Sigmoid colon (tissue), 7 donors: ENCODE data around the gene PLEKHM2. TPM values are rescaled to one million over a fixed set of nuclear protein-coding genes. Genes with fewer than 3 reads are reported as not detected.

Experiments used
- DNase-seq: peaks from one replicate; pipeline ENCODE4 v3.0.0-alpha.2; 2019
- H3K27ac ChIP-seq, 4 donors: fragments of 200-600 bp; sonication (generic); one replicate each; pipeline ENCODE4 v1.5.1; 2016 to 2019; ENCODE audit warnings: mild to moderate bottlenecking in 1 of 4
- H3K27me3 ChIP-seq, 3 donors: fragments of 200-600 bp; sonication (generic); one replicate each; pipeline ENCODE4 v1.5.1; 2019; ENCODE audit warnings: mild to moderate bottlenecking in 1 of 3
- H3K36me3 ChIP-seq, 4 donors: fragments of 200-600 bp; sonication (generic); one replicate each; pipeline ENCODE4 v1.5.1; 2016 to 2019
- H3K4me1 ChIP-seq, 4 donors: fragments of 200-600 bp; sonication (generic); one replicate each; pipeline ENCODE4 v1.5.1; 2017 to 2019
- H3K4me3 ChIP-seq, 4 donors: fragments of 200-600 bp; sonication (generic); one replicate each; pipeline ENCODE4 v1.5.1; 2017 to 2019; ENCODE audit warnings: mild to moderate bottlenecking in 2 of 4, moderate library complexity in 1 of 4
- H3K9me3 ChIP-seq, 4 donors: fragments of 200-600 bp in 3 of 4; sonication (generic) in 3 of 4; one replicate each; pipeline versions ENCODE4 v1.5.1 to v1.6.1; 2013 to 2019
- EP300 ChIP-seq, 4 donors: sonication (generic); formaldehyde crosslinking; IDR thresholded peaks; one replicate each; pipeline ENCODE4 v1.6.1; 2017; ENCODE audit warnings: antibody characterized with exemption in 4 of 4
- POLR2A ChIP-seq, 2 donors: fragments of 450-650 bp; IDR thresholded peaks; one replicate each; pipeline ENCODE4 v1.6.1; 2016; ENCODE audit warnings: antibody characterized with exemption in 2 of 2, mild to moderate bottlenecking in 2 of 2, moderate library complexity in 2 of 2
- POLR2AphosphoS5 ChIP-seq, 4 donors: sonication (generic); formaldehyde crosslinking; IDR thresholded peaks; one replicate each; pipeline ENCODE4 v1.6.1; 2017; ENCODE audit warnings: antibody characterized with exemption in 4 of 4
- WGBS, 2 donors: extraction: QIAGEN DNeasy Blood & Tissue Kit; methylation state at CpG; one replicate each; pipeline ENCODE4 v1.1.7; 2013; 5-methylcytosine and 5-hydroxymethylcytosine counted together
- intact Hi-C: fragments of 100-400 bp; cut with DNase I; formaldehyde crosslinking; loops from one replicate; pipeline ENCODE4 v1.15.1; 2023
- polyA plus RNA-seq, 3 donors: library from polyadenylated mRNA; stranded (reverse); fragments of 200-250 nt; gene quantifications; one replicate each; pipeline ENCODE4 v1.2.3, GENCODE V29; 2013
- total RNA-seq, 4 donors: library from RNA; depleted of rRNA; stranded (reverse); fragments of >200 nt; gene quantifications; one replicate each; pipeline ENCODE4 v1.1.0, GENCODE V29; 2016
- TF ChIP-seq, protein P1 (sequence below), 4 experiments: fragments of 450-650 bp in 3 of 4; fragments of 200-600 bp in 1 of 4; IDR thresholded peaks; one replicate each; pipeline ENCODE4 v1.5.1; 2016 to 2019; ENCODE audit warnings: antibody characterized with exemption in 4 of 4, mild to moderate bottlenecking in 3 of 4, moderate library complexity in 2 of 4
- donor health status: healthy with polysubstance abuse.
- donor health status: Bipolar disorder and iron deficiency.
- donor health status: healthy.

Gene PLEKHM2
- total and polyA plus RNA-seq, 7 donors: 19.8 to 49.6 (median 28.9) TPM

DNA sequence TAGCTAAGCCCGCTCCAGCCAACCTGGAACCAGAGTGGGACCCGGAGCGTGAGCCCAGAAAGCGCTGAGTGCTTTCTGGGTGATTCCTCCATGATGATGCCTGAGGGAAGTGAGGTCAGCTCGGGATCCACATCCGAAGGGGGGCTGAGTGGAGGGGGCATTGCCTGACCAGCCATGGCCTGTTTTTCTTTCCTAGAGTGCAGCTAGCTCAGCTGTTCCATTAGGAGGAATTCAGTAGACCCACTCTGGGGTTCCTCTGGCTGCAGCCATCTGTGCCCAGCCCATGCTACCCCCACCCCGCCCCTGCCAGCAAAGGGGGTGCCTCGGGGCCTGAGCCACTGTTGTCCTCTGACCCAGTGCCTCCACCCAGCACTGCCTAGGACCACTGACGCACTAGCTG lies 42.4 kb downstream of the PLEKHM2 start:
- TF ChIP-seq, protein P1, sequence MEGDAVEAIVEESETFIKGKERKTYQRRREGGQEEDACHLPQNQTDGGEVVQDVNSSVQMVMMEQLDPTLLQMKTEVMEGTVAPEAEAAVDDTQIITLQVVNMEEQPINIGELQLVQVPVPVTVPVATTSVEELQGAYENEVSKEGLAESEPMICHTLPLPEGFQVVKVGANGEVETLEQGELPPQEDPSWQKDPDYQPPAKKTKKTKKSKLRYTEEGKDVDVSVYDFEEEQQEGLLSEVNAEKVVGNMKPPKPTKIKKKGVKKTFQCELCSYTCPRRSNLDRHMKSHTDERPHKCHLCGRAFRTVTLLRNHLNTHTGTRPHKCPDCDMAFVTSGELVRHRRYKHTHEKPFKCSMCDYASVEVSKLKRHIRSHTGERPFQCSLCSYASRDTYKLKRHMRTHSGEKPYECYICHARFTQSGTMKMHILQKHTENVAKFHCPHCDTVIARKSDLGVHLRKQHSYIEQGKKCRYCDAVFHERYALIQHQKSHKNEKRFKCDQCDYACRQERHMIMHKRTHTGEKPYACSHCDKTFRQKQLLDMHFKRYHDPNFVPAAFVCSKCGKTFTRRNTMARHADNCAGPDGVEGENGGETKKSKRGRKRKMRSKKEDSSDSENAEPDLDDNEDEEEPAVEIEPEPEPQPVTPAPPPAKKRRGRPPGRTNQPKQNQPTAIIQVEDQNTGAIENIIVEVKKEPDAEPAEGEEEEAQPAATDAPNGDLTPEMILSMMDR (IDR thresholded peaks at IDR 0.05): no peak
- TF ChIP-seq POLR2A (IDR thresholded peaks at IDR 0.05): no peak
- Histone ChIP-seq H3K4me3 (no peak overlapping the region), H3K36me3 (peaks cover 51 to 93% (median 67%) of the 10 kb centered on the region in 4 donors), H3K27me3 (no peaks in the 10 kb centered on the region), H3K27ac (no peak overlapping the region), H3K4me1 (peaks cover 0 to 11% (median 4%) of the 10 kb centered on the region in 4 donors), H3K9me3 (no peaks in the 10 kb centered on the region)
- intact Hi-C loops: no loop called here
- 93 to 95% methylated on average over 9 of the region's 9 CpGs for WGBS, 2 donors
- DNase-seq: no peak

GRCh38 chr1:15727021-15727420 lies 42.9 kb downstream of the PLEKHM2 start:
- WGBS, 2 donors: 88 to 95% methylated on average over 21 of the region's 21 CpGs
- no peak for DNase-seq
- intact Hi-C loops: no loop called here
- no peak for TF ChIP-seq EP300 (IDR thresholded peaks at IDR 0.05)
- TF ChIP-seq, protein P1 (IDR thresholded peaks at IDR 0.05): no peak
- no peak for TF ChIP-seq POLR2A (IDR thresholded peaks at IDR 0.05)
- no peak for TF ChIP-seq POLR2AphosphoS5 (IDR thresholded peaks at IDR 0.05)
- Histone ChIP-seq H3K27ac (no peak overlapping the region), H3K27me3 (no peaks in the 10 kb centered on the region), H3K4me3 (no peak overlapping the region), H3K4me1 (peaks cover 0 to 11% (median 4%) of the 10 kb centered on the region in 4 donors), H3K9me3 (no peaks in the 10 kb centered on the region), H3K36me3 (peaks cover 52 to 93% (median 70%) of the 10 kb centered on the region in 4 donors)

GRCh38 chr1:15727424-15727823 lies 43.3 kb downstream of the PLEKHM2 start:
- no peak for DNase-seq
- Histone ChIP-seq H3K4me3 (no peak overlapping the region), H3K4me1 (peaks cover 0 to 9% (median 3%) of the 10 kb centered on the region in 4 donors), H3K27ac (no peak overlapping the region), H3K36me3 (peaks cover 52 to 95% (median 74%) of the 10 kb centered on the region in 4 donors), H3K27me3 (no peaks in the 10 kb centered on the region), H3K9me3 (no peaks in the 10 kb centered on the region)
- WGBS, 2 donors: 90 to 92% methylated on average over 13 of the region's 13 CpGs
- intact Hi-C loops: no loop called here
- TF ChIP-seq POLR2AphosphoS5 (IDR thresholded peaks at IDR 0.05): no peak

- H3K9me3 ChIP-seq: no peaks in the 10 kb centered on the region
- peaks cover 0 to 3% (median under 1%) of the 10 kb centered on the region in 4 donors for H3K4me1 ChIP-seq
- H3K4me3 ChIP-seq: no peak overlapping the region
- no peak overlapping the region for H3K27ac ChIP-seq
- intact Hi-C loops: no loop called here
- peaks cover 52 to 95% (median 80%) of the 10 kb centered on the region in 4 donors for H3K36me3 ChIP-seq
- H3K27me3 ChIP-seq: no peaks in the 10 kb centered on the region
- no peak for DNase-seq
- TF ChIP-seq POLR2A (IDR thresholded peaks at IDR 0.05) (no peak), EP300 (IDR thresholded peaks at IDR 0.05) (no peak), POLR2AphosphoS5 (IDR thresholded peaks at IDR 0.05) (no peak)
- TF ChIP-seq, protein P1 (IDR thresholded peaks at IDR 0.05): no peak
- 96% methylated on average over 23 of the region's 23 CpGs for WGBS, 2 donors
Observed at GRCh38 chr1:15727866-15728534, 43.9 kb downstream of the PLEKHM2 start.

GRCh38 chr1:15728937-15729657 lies 45.0 kb downstream of the PLEKHM2 start:
- Histone ChIP-seq H3K36me3 (peaks cover 58 to 96% (median 85%) of the 10 kb centered on the region in 4 donors), H3K4me1 (no peaks in the 10 kb centered on the region), H3K27ac (no peak overlapping the region), H3K27me3 (no peaks in the 10 kb centered on the region), H3K4me3 (no peak overlapping the region), H3K9me3 (no peaks in the 10 kb centered on the region)
- 89 to 96% methylated on average over 22 of the region's 22 CpGs for WGBS, 2 donors
- intact Hi-C loops: no loop called here
- TF ChIP-seq, protein P1 (IDR thresholded peaks at IDR 0.05): no peak
- TF ChIP-seq EP300 (IDR thresholded peaks at IDR 0.05) (no peak), POLR2AphosphoS5 (IDR thresholded peaks at IDR 0.05) (no peak), POLR2A (IDR thresholded peaks at IDR 0.05) (no peak)
- no peak for DNase-seq
